Lower leg skin (tissue), 3 donors: ENCODE results near the gene TSHZ2.

Source experiments
- POLR2A ChIP-seq, 2 donors: fragments of 450-650 bp; IDR thresholded peaks; one replicate each; pipeline ENCODE4 v1.6.1; 2016 to 2017; ENCODE audit warnings: antibody characterized with exemption in 2 of 2, mild to moderate bottlenecking in 1 of 2, moderate library complexity in 1 of 2
- TF ChIP-seq, protein P1 (sequence below), 3 donors: fragments of 450-650 bp; IDR thresholded peaks; one replicate each; pipeline ENCODE4 v1.5.1; 2016; ENCODE audit warnings: antibody characterized with exemption in 3 of 3, mild to moderate bottlenecking in 3 of 3, moderate library complexity in 2 of 3

DNA sequence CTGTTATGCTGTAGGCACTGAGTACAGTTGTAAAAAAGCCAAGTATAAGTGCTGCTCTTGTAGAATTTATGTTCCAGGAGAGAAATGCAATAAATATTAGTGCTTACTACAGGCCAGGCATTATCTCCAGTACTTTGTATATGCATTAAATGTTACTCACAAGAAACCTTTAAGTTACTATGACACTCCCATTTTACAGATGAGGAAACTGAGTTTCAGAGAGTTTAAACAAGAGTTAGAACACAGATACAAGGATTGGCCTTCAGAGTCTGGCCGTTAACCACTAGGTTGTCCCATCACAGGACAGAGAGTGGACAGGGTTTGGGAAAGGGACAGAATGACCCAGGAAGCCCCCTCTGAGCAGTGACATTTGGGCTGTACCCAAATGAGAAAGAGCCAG is 347.0 kb downstream of the TSHZ2 start:
- TF ChIP-seq, protein P1, sequence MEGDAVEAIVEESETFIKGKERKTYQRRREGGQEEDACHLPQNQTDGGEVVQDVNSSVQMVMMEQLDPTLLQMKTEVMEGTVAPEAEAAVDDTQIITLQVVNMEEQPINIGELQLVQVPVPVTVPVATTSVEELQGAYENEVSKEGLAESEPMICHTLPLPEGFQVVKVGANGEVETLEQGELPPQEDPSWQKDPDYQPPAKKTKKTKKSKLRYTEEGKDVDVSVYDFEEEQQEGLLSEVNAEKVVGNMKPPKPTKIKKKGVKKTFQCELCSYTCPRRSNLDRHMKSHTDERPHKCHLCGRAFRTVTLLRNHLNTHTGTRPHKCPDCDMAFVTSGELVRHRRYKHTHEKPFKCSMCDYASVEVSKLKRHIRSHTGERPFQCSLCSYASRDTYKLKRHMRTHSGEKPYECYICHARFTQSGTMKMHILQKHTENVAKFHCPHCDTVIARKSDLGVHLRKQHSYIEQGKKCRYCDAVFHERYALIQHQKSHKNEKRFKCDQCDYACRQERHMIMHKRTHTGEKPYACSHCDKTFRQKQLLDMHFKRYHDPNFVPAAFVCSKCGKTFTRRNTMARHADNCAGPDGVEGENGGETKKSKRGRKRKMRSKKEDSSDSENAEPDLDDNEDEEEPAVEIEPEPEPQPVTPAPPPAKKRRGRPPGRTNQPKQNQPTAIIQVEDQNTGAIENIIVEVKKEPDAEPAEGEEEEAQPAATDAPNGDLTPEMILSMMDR (IDR thresholded peaks at IDR 0.05) = no peak
- TF ChIP-seq POLR2A (IDR thresholded peaks at IDR 0.05) = no peak
